Tibial nerve (tissue), 3 donors: ENCODE measurements around the gene RASA3.

Experiments
- EP300 ChIP-seq, 2 donors: sonication (generic); formaldehyde crosslinking; IDR thresholded peaks; one replicate each; pipeline ENCODE4 v1.6.1; 2017; ENCODE audit warnings: antibody characterized with exemption in 2 of 2, mild to moderate bottlenecking in 1 of 2
- POLR2A ChIP-seq, 2 donors: fragments of 450-650 bp; IDR thresholded peaks; one replicate each; pipeline ENCODE4 v1.6.1; 2017; ENCODE audit warnings: antibody characterized with exemption in 2 of 2, mild to moderate bottlenecking in 2 of 2, moderate library complexity in 2 of 2

GRCh38 chr13:114072421-114072820 is 60.0 kb downstream of the RASA3 start:
- TF ChIP-seq EP300 (IDR thresholded peaks at IDR 0.05): no peak
- no peak for TF ChIP-seq POLR2A (IDR thresholded peaks at IDR 0.05)
